Measurements from ENCODE around the gene PUS7.

DNA sequence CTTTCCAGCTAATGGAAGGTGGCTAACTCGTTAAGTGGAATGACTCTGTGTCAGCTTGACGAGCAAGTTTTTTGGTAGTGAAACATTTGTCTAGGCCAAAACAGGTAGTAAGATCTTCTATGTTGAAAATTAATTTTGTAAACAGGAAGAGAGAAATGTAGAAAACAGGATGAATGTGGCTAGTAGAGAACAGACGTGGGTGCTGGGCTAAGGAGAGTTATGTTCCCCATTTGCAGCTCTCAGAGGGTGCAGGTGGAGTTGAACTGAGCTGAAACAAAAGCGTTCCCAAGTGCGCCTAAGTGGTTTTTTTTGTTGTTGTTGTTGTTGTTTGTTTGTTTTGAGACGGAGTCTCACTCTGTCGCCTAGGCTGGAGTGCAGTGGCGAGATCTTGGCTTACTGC is 73.9 kb downstream of the PUS7 start:
- TF ChIP-seq POLR2A (IDR thresholded peaks at IDR 0.05) = no peak
- TF ChIP-seq, protein P1, sequence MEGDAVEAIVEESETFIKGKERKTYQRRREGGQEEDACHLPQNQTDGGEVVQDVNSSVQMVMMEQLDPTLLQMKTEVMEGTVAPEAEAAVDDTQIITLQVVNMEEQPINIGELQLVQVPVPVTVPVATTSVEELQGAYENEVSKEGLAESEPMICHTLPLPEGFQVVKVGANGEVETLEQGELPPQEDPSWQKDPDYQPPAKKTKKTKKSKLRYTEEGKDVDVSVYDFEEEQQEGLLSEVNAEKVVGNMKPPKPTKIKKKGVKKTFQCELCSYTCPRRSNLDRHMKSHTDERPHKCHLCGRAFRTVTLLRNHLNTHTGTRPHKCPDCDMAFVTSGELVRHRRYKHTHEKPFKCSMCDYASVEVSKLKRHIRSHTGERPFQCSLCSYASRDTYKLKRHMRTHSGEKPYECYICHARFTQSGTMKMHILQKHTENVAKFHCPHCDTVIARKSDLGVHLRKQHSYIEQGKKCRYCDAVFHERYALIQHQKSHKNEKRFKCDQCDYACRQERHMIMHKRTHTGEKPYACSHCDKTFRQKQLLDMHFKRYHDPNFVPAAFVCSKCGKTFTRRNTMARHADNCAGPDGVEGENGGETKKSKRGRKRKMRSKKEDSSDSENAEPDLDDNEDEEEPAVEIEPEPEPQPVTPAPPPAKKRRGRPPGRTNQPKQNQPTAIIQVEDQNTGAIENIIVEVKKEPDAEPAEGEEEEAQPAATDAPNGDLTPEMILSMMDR (IDR thresholded peaks at IDR 0.05) = no peak

Data from Peyer's patch (tissue), 4 donors.